ENCODE results near the gene ERC1. TPM values are rescaled to one million over a fixed set of nuclear protein-coding genes. Genes with fewer than 3 reads are reported as not detected.
A peak's percentile ranks its signal among the peaks of the same experiment; 100 is the strongest.

The ERC1 gene
- total RNA-seq, 1 donor from 2014 or later: 16.6 TPM

DNA sequence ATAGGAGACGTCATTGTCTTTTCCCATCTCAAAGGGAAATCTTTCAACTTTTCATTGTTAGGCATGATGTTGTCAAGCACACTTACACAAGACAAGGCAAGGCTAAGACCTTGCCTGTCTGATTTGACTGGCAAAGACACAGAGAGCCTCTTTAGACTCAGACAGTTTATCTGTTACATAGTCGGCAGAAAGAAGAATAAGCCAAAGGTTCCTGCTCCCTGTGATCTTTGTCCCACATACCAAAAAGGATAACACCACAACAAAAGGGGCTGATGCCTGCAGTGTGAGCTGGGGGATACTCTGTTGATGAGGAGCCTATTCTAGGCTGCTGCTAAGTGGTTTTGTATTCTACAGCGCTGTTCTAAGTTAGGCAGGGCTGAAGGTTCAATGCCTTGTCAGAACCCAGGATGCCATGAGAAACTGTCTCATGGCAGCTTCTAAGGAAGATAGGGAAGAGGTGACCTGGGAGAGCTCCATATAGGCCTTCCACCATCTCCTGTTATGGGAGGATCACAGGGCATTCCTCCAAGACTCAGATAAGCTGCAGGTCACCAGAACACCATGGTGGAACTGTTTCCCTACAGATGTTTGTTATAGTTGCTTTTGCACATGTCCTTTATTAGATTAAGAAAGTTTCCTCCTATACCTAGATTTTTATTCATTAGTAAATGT is 12.7 kb downstream of the ERC1 start:
- no peak for DNase-seq (ENCODE audit: low read depth)
- peak; percentile 84 for FAIRE-seq
- Histone ChIP-seq H3K4me3 (ENCODE audit: low read depth, low read length) (no peak overlapping the region), H3K27me3 (ENCODE audit: control insufficient read depth, insufficient read depth, low read length) (no peaks in the 10 kb centered on the region), H3K36me3 (ENCODE audit: control insufficient read depth, insufficient read depth, low read length) (no peaks in the 10 kb centered on the region)
- TF ChIP-seq, protein P1, sequence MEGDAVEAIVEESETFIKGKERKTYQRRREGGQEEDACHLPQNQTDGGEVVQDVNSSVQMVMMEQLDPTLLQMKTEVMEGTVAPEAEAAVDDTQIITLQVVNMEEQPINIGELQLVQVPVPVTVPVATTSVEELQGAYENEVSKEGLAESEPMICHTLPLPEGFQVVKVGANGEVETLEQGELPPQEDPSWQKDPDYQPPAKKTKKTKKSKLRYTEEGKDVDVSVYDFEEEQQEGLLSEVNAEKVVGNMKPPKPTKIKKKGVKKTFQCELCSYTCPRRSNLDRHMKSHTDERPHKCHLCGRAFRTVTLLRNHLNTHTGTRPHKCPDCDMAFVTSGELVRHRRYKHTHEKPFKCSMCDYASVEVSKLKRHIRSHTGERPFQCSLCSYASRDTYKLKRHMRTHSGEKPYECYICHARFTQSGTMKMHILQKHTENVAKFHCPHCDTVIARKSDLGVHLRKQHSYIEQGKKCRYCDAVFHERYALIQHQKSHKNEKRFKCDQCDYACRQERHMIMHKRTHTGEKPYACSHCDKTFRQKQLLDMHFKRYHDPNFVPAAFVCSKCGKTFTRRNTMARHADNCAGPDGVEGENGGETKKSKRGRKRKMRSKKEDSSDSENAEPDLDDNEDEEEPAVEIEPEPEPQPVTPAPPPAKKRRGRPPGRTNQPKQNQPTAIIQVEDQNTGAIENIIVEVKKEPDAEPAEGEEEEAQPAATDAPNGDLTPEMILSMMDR (IDR thresholded peaks at IDR 0.05; ENCODE audit: insufficient read depth, low read length, severe bottlenecking): no peak

DNA sequence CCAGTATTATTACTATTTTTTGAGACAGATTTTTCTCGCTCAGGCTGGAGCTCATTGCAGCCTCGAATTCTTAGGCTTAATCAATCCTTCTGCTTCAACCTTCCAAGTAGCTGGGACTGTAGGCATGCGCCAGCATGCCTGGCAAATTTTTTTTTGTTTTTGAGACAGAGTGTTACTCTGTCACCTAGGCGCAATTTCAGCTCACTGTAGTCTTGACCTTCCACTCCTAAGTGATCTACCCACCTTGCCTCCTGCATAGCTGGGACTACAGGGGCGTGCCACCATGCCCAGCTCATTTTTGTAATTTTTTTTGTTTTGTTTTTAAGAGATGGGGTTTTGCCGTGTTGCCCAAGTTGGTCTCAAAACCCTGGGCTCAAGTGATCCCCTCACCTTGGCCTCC is 15.2 kb downstream of the ERC1 start:
- DNase-seq (ENCODE audit: low read depth) (peak; percentile 45), FAIRE-seq (no peak)
- H3K4me3 ChIP-seq (ENCODE audit: low read depth, low read length): no peak overlapping the region
- no peaks in the 10 kb centered on the region for H3K36me3 ChIP-seq (ENCODE audit: control insufficient read depth, insufficient read depth, low read length)
- TF ChIP-seq, protein P1 (IDR thresholded peaks at IDR 0.05; ENCODE audit: insufficient read depth, low read length, severe bottlenecking): no peak
- no peaks in the 10 kb centered on the region for H3K27me3 ChIP-seq (ENCODE audit: control insufficient read depth, insufficient read depth, low read length)

DNA sequence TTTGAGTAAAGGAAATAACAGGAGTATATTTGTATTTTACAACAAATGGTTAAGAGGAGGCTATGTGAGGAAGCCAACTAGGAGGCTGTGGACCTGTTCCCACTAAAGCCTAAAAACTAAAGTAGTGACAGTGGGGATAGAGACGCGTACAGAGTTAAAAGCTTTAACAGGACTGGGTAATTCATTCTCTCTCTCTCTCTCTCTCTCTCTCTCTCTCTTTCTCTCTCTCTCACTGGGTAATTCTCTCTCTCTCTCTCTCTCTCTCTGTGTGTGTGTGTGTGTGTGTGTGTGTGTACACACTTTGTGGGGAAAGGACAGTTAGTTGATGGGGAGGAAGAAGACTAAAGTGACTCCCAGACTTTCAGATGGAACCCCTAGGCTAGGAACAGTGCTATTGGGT is 16.3 kb downstream of the ERC1 start:
- no peak overlapping the region for H3K4me3 ChIP-seq (ENCODE audit: low read depth, low read length)

DNA sequence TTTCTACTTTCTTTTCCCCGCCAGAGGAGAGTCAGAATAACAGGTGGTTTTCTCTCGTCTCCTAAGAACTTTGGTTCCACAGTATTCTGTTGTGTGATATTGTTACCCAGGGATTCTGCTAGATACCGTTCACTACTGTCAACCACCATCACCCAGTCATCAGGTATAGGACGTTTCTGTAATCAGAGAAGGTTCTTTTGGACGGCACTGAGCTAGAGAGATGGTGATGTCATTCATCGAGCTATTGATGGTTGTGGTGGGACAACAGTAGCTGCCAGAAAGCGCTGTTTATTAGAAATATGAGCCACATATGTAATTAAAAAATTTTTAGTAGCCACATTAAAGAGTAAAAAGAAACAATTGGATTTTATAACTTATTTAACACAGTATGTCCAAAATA is 17.0 kb downstream of the ERC1 start:
- TF ChIP-seq, protein P1 (IDR thresholded peaks at IDR 0.05; ENCODE audit: insufficient read depth, low read length, severe bottlenecking): no peak
- no peak for FAIRE-seq
- H3K27me3 ChIP-seq (ENCODE audit: control insufficient read depth, insufficient read depth, low read length): no peaks in the 10 kb centered on the region
- H3K36me3 ChIP-seq (ENCODE audit: control insufficient read depth, insufficient read depth, low read length): no peaks in the 10 kb centered on the region
- no peak for DNase-seq (ENCODE audit: low read depth)
- no peak overlapping the region for H3K4me3 ChIP-seq (ENCODE audit: low read depth, low read length)

More for the DNA sequence above, 16.3 kb downstream of the ERC1 start:
- Histone ChIP-seq H3K27me3 (ENCODE audit: control insufficient read depth, insufficient read depth, low read length) (no peaks in the 10 kb centered on the region), H3K36me3 (ENCODE audit: control insufficient read depth, insufficient read depth, low read length) (no peaks in the 10 kb centered on the region)
- TF ChIP-seq, protein P1 (IDR thresholded peaks at IDR 0.05; ENCODE audit: insufficient read depth, low read length, severe bottlenecking): no peak
- FAIRE-seq: no peak
- DNase-seq (ENCODE audit: low read depth): no peak

DNA sequence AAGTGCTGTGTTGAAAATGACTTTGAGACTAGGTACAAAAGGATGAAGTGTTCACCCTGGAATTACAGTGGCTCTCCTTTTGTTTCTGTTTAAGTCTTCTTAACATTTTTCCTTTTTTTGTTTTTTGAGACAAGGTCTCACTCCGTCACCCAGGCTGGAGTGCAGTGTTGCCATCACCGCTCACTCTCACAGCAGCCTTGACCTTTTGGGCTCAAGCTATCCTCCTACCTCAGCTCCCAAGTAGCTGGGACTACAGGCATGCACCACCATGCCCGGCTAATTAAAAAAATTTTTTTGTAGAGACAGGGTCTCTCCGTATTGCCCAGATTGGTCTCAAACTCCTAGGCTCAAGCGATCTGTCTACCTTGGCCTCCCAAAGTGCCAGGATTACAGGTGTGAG is 20.1 kb downstream of the ERC1 start:
- TF ChIP-seq, protein P1 (IDR thresholded peaks at IDR 0.05; ENCODE audit: insufficient read depth, low read length, severe bottlenecking): no peak
- no peak for FAIRE-seq
- Histone ChIP-seq H3K27me3 (ENCODE audit: control insufficient read depth, insufficient read depth, low read length) (no peaks in the 10 kb centered on the region), H3K4me3 (ENCODE audit: low read depth, low read length) (no peak overlapping the region), H3K36me3 (ENCODE audit: control insufficient read depth, insufficient read depth, low read length) (no peaks in the 10 kb centered on the region)
- no peak for DNase-seq (ENCODE audit: low read depth)

Data from bronchial epithelial cell (primary cell).